Stimulated activated CD4-positive, alpha-beta T cell treated with anti-CD3 and anti-CD28 coated beads, Interleukin-12 subunit alpha, Interleukin-12 subunit beta, amount 100 ng/mL, for 24 hours (primary cell): Measurements from ENCODE around the gene PHF24.
"Not testable (repeated sequence)": the region's sequence is repeated elsewhere in the genome, so short reads cannot be mapped to it uniquely, and the experiment has no call there.

Source experiments
- DNase-seq, 2 experiments: peaks; one replicate each; pipeline ENCODE4 v3.0.0-alpha.2; 2020; ENCODE audit warnings: low read depth in 2 of 2

The PHF24 gene

GRCh38 chr9:34957492-34958410 is at the start of gene PHF24:
PHF24 (plus strand) TSS chr9:34958285; CDS start chr9:34971299, 13,014 bp downstream.
- DNase-seq: no peak

- DNase-seq: no peak
Observed at GRCh38 chr9:34927061-34927460, 31.0 kb upstream of the PHF24 start.

- DNase-seq: no peak
Observed at GRCh38 chr9:34928921-34929320, 29.2 kb upstream of the PHF24 start.

GRCh38 chr9:34929506-34930102 is 28.5 kb upstream of the PHF24 start:
- DNase-seq: peak; percentile 1 to 22

GRCh38 chr9:34939989-34940388 is 18.1 kb upstream of the PHF24 start:
- not testable (repeated sequence) for DNase-seq

GRCh38 chr9:34948451-34948850 is 9.6 kb upstream of the PHF24 start:
- no peak for DNase-seq

- no peak for DNase-seq
Observed at GRCh38 chr9:34954225-34954624, 3.9 kb upstream of the PHF24 start.

GRCh38 chr9:34956066-34956465 is 2.0 kb upstream of the PHF24 start:
- not testable (repeated sequence) for DNase-seq

GRCh38 chr9:34956648-34957047 is 1.4 kb upstream of the PHF24 start:
- DNase-seq: no peak

- DNase-seq: no peak
Observed at GRCh38 chr9:34958411-34958982, 412 bp downstream of the PHF24 start.

- no peak for DNase-seq
Observed at GRCh38 chr9:34959461-34959860, 1.4 kb downstream of the PHF24 start.

GRCh38 chr9:34961574-34962490 is 3.7 kb downstream of the PHF24 start:
- no peak for DNase-seq

GRCh38 chr9:34962546-34962945 is 4.5 kb downstream of the PHF24 start:
- DNase-seq: no peak

- no peak for DNase-seq
Observed at GRCh38 chr9:34963552-34963951, 5.5 kb downstream of the PHF24 start.

GRCh38 chr9:34964458-34964857 is 6.4 kb downstream of the PHF24 start:
- no peak for DNase-seq

- DNase-seq: no peak
Observed at GRCh38 chr9:34971146-34971811, 13.2 kb downstream of the PHF24 start.

GRCh38 chr9:34974664-34975063 is 16.6 kb downstream of the PHF24 start:
- DNase-seq: no peak

GRCh38 chr9:34976441-34976840 is 18.4 kb downstream of the PHF24 start:
- no peak for DNase-seq

GRCh38 chr9:34976992-34977391 is 18.9 kb downstream of the PHF24 start:
- no peak for DNase-seq

- no peak for DNase-seq
Observed at GRCh38 chr9:34980181-34980761, 22.2 kb downstream of the PHF24 start.

GRCh38 chr9:34982361-34982760 is 24.3 kb downstream of the PHF24 start:
- DNase-seq: no peak
